Activated CD4-positive, alpha-beta T cell treated with anti-CD3 and anti-CD28 coated beads, Interleukin-2, amount 50 U/mL, for 48 hours (primary cell): Measurements from ENCODE around the gene BDKRB2.

ENCODE experiments used
- DNase-seq, 2 experiments: peaks; one replicate each; pipeline ENCODE4 v3.0.0-alpha.2; 2020

Gene BDKRB2

DNA sequence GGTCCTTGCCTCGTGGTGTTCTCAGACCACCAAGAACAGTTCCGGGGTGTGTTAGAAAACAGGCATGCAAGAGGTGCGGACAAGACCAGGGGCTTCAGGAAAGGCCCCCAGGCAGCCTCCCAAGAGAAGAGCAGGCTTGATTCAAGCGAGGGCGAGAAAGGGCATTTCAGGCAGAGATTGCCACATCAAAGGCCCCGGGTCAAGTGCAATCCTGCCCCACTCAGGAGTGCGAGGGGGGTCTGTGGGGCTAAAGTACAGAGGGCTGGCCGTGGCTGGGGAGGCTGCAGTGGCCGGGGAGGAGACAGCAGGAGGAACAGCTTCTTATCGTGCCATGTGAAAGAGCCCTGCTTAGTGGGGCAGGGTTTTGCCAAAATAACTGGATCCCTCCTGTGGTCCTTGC is 2.7 kb upstream of the BDKRB2 start:
- no peak for DNase-seq

- DNase-seq: no peak
Observed at GRCh38 chr14:96202441-96203094, 2.1 kb upstream of the BDKRB2 start.

GRCh38 chr14:96203116-96203515 is 1.5 kb upstream of the BDKRB2 start:
- DNase-seq: no peak

- no peak for DNase-seq
Observed at GRCh38 chr14:96203635-96204034, 1.0 kb upstream of the BDKRB2 start.

GRCh38 chr14:96205059-96205977 is 679 bp downstream of the BDKRB2 start:
- no peak for DNase-seq

DNA sequence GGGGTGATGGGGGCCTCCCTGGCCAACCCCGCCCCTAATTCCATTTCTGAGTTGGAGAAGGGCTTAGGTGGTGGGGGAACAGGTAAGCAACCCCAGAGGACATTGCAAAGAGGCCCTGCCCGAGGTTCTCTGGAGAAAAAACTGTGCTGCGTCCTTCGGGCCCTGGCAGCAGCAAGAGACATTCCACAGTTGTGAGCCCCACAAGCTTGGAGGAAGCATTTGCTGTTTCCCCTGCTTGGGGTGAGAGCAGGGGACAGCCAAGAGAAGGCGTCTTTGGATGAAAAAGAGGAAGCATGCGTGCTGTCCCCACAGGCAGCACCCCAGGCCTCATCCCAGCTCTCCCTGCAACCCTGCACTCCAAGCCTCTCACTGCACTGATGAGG is 1.3 kb downstream of the BDKRB2 start:
- no peak for DNase-seq

DNA sequence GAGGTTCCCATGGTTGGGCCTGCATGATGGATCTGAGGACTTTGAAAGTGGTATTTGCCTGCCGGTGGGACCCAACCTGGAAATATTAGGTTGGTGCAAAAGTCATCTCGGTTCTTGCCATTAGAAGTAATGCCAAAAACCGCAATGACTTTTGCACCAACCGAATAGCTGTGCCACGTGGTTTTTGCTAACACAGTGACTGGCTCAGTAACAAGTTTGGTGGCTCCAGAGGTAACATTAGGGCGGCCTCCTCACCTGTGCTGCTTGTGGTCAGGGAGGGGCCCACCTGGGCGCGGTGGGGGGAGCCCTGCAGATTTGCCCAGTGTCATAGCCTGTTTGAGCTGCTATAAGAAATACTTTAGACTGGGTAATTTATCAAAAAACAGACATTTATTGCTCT is 1.8 kb downstream of the BDKRB2 start:
- no peak for DNase-seq

- no peak for DNase-seq
Observed at GRCh38 chr14:96207686-96208085, 3.0 kb downstream of the BDKRB2 start.

- no peak for DNase-seq
Observed at GRCh38 chr14:96208739-96209138, 4.1 kb downstream of the BDKRB2 start.

DNA sequence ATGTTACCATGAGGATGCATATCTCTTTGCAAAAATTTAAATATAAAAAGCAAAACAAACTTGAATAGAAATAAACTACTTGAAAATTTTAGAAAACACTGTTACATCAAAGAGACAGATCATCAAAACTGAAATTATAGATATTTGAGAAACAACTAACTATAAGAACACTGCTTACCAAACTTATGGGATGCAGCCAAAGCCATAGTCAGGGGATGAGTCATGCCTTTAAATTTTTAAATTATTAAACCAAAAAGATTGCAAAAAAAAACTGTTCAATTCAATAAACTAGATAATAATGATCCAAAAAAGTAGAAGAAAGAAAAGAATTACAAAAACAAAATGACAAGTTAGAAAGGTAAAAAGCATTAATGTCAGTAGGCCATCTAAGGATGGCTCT is 7.5 kb downstream of the BDKRB2 start:
- DNase-seq: no peak

GRCh38 chr14:96212896-96213295 is 8.3 kb downstream of the BDKRB2 start:
- DNase-seq: no peak

DNA sequence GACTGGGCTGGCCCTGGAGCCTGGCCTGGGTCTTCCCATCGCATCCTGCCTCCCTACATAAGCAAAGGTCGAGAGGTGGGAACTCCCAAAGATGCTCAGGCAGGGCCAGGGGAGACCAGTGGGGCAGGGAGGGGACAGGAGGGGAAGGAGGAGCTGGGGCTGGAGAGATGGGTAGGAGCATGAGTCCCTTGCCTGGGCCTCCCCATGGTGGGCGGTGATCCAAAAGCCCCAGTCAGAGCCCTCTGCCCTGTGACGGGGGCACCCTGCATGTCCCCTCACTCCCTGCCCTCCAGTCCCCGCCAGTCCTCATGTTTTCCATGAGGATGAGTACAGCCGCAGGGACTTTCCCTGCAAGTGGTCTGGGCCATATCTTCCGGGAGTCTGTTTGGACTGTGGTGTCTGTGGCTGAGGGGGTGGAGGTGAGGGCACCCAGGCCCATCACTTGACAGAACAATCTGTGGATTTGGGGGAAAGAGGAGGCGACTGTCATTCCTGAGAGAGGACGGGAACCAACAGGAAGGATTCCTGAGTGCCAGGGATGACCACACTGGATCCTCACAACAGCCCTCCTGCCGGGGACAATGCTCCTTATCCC is 9.3 kb downstream of the BDKRB2 start:
- no peak for DNase-seq

- DNase-seq: no peak
Observed at GRCh38 chr14:96214793-96215192, 10.2 kb downstream of the BDKRB2 start.

DNA sequence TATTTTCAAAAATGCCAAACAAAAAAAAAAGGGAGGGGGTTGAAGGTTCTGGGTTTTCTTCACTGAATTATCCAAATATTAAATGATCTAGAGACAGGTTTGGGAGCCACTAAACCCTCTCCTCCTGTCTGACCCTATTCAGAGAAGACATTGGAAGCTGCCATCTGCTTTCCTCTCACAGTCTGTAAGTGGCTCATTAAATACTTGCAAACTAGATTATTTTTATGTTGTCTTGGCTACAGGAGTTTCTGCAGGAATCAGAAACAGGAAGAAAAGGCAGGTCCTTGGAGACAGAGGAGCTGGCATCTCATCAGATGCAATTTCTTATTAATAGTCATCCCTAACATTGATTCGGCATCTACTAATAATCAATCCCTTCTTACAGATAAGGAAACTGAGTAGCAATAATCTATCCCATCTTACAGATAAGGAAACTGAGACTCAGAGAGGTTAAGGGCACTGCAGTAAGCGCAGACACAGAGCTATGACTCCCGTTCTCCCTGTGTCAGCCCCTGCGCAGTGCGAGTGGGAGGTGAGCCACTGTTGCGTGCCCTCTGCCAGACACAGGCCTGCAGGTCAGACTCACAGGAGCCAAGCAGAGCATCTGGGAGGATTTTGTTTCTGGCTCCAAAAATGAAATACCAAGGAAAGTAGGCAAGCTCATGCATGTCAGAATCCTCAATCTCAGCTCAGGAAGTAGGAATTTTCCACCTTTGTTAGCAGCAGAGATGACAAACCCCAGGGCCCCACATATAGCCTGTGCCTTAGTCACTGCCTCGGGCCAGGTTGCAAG is 11.0 kb downstream of the BDKRB2 start:
- DNase-seq: no peak

- no peak for DNase-seq
Observed at GRCh38 chr14:96216627-96217026, 12.0 kb downstream of the BDKRB2 start.

DNA sequence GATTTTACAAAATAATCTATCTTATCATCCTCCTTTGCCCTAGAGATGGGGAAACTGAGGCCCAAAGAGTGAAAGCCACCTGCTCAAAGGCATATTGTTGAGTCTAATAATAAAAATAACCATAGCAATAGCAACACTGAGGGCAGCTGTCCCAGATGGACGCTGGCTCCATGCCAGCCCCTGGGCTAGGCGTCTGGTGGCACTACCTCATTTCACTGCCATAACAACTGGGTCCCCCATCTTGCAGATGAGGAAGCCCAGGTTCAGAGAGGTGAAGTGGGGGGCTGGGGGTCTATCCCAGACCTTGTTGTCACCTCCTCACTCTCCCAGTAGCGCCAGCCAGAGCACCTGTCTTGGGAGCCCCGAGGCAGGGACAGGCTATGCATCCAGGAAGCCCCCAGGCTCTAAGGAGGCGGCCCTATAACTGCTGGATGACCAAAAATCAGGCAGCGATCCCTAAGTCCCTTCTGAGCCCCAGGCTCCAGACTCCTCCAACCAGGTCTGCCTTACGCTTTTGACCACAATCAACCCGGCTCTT is 12.8 kb downstream of the BDKRB2 start:
- no peak for DNase-seq

- DNase-seq: no peak
Observed at GRCh38 chr14:96221109-96221650, 16.5 kb downstream of the BDKRB2 start.

- no peak for DNase-seq
Observed at GRCh38 chr14:96221841-96222240, 17.2 kb downstream of the BDKRB2 start.

- no peak for DNase-seq
Observed at GRCh38 chr14:96224480-96225096, 19.9 kb downstream of the BDKRB2 start.

DNA sequence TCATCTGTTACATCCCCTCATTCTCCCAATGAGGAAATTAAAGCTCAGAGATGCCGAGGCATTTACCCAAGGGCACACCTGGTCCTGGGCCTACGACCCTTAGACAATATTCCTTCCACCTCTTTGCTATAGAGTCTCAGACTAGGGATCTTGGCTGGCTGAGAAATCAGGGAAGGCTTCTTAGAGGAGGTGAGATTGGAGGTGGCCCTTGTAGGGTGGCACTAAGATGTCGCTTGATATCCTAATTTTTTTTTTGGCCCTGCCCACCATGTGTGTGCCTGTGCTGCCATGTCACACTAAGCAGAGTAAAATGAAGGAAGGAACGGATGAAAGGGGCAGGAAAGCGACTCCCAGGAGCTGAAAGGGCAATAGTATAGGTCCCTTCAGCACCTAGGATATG is 20.6 kb downstream of the BDKRB2 start:
- no peak for DNase-seq

DNA sequence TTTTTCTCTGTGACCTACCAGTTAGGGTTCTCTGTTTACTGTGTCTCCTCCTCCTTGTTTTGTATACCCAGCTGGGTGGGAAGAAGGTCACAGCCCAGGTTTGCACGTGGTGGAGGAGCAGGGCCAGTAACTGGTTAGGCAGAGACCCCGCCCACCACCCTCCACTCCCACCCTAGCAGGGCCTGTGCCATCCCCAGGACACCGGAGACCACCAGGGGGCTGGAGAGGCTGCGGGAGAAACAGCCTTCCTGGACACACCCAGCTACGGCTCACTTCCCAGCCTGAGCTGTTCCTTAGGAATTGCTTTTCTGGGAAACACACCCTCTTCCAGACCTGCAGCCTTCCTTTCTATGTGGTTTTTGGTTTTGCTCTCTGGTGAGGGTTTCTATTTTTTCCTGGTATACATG is 21.1 kb downstream of the BDKRB2 start:
- DNase-seq: no peak

DNA sequence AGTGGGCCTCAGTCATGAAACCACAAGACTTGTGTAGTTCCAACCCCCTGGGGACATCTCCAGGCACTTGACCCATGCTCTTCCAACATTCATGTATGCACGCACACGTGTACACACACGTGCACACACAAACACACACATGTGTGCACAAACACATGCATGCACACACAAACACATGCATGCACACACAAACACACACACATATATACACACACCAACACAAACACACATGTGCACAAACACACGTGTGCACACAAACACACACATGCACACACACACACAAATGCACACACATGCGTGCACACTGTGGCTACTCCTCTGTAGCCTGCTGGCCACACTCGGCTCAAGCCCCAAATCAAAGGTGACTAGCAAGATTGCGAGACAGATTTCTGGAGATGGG is 22.8 kb downstream of the BDKRB2 start:
- DNase-seq: no peak
